H9 (cell line): ENCODE measurements around the gene AQP11. TPM values are rescaled to one million over a fixed set of nuclear protein-coding genes. Genes with fewer than 3 reads are reported as not detected.

ENCODE experiments used
- DNase-seq: peaks from one replicate; pipeline ENCODE4 v3.0.0-alpha.2; 2017
- H2AFZ ChIP-seq: one replicate; pipeline ENCODE4 v1.6.1; 2013; ENCODE audit warnings: mild to moderate bottlenecking, low read length, control low read depth, moderate library complexity
- H2AK5ac ChIP-seq: 2 replicates; pipeline ENCODE4 v1.6.1; 2013; ENCODE audit warnings: low read length, control low read depth, mixed read lengths; ENCODE audit not compliant: insufficient read length
- H2BK120ac ChIP-seq: one replicate; pipeline ENCODE4 v1.6.1; 2013; ENCODE audit warnings: low read depth, mild to moderate bottlenecking, low read length, control low read depth, inconsistent platforms; ENCODE audit not compliant: poor library complexity, severe bottlenecking
- H2BK12ac ChIP-seq: 2 replicates; pipeline ENCODE4 v1.6.1; 2013; ENCODE audit warnings: low read length, control low read depth, mixed read lengths, low read depth; ENCODE audit not compliant: insufficient read length
- H2BK15ac ChIP-seq: 2 replicates; pipeline ENCODE4 v1.6.1; 2013; ENCODE audit warnings: low read depth, low read length, control low read depth
- H2BK20ac ChIP-seq: one replicate; pipeline ENCODE4 v1.6.1; 2013; ENCODE audit warnings: low read depth, mild to moderate bottlenecking, low read length, control low read depth, inconsistent platforms; ENCODE audit not compliant: poor library complexity, severe bottlenecking
- H2BK5ac ChIP-seq: 2 replicates; pipeline ENCODE4 v1.6.1; 2013; ENCODE audit warnings: low read length, control low read depth, mixed read lengths; ENCODE audit not compliant: insufficient read length
- H3K14ac ChIP-seq: 2 replicates; pipeline ENCODE4 v1.6.1; 2013; ENCODE audit warnings: low read length, control low read depth; ENCODE audit not compliant: insufficient read depth
- H3K18ac ChIP-seq: 2 replicates; pipeline ENCODE4 v1.6.1; 2013; ENCODE audit warnings: low read depth, mild to moderate bottlenecking, mixed read lengths, low read length, control low read depth; ENCODE audit not compliant: insufficient read length
- H3K23ac ChIP-seq: 2 replicates; pipeline ENCODE4 v1.6.1; 2013; ENCODE audit warnings: low read length, control low read depth, mixed read lengths, low read depth; ENCODE audit not compliant: insufficient read length
- H3K23me2 ChIP-seq: 2 replicates; pipeline ENCODE4 v1.6.1; 2013; ENCODE audit warnings: low read depth, mild to moderate bottlenecking, mixed read lengths, low read length, control low read depth; ENCODE audit not compliant: insufficient read length, poor library complexity, severe bottlenecking
- H3K27ac ChIP-seq: 2 replicates; pipeline ENCODE4 v1.5.1; 2013; ENCODE audit warnings: low read length, control low read depth, mixed read lengths, low read depth; ENCODE audit not compliant: insufficient read length
- H3K27me3 ChIP-seq: 2 replicates; pipeline ENCODE4 v1.6.1; 2013; ENCODE audit warnings: low read length, control low read depth, inconsistent platforms; ENCODE audit not compliant: insufficient read depth
- H3K4ac ChIP-seq: 2 replicates; pipeline ENCODE4 v1.6.1; 2013; ENCODE audit warnings: low read depth, mild to moderate bottlenecking, control low read depth, inconsistent platforms, low read length, moderate library complexity
- H3K4me1 ChIP-seq: 2 replicates; pipeline ENCODE4 v1.6.1; 2013; ENCODE audit warnings: low read length, control low read depth, inconsistent platforms; ENCODE audit not compliant: insufficient read depth
- H3K4me2 ChIP-seq: 2 replicates; pipeline ENCODE4 v1.6.1; 2013; ENCODE audit warnings: low read length, control low read depth, mixed read lengths; ENCODE audit not compliant: insufficient read length, insufficient read depth
- H3K56ac ChIP-seq: 2 replicates; pipeline ENCODE4 v1.6.1; 2013; ENCODE audit warnings: low read depth, mild to moderate bottlenecking, mixed read lengths, low read length, control low read depth; ENCODE audit not compliant: insufficient read length
- H3K79me1 ChIP-seq: 2 replicates; pipeline ENCODE4 v1.6.1; 2013; ENCODE audit warnings: low read depth, mild to moderate bottlenecking, moderate library complexity, low read length, control low read depth, inconsistent platforms; ENCODE audit not compliant: insufficient read depth, poor library complexity, severe bottlenecking
- H3K79me2 ChIP-seq: 2 replicates; pipeline ENCODE4 v1.6.1; 2013; ENCODE audit warnings: low read length, control low read depth, inconsistent platforms; ENCODE audit not compliant: insufficient read depth
- H3K9ac ChIP-seq: 2 replicates; pipeline ENCODE4 v1.6.1; 2013; ENCODE audit warnings: low read length, control low read depth, mixed read lengths; ENCODE audit not compliant: insufficient read length; ENCODE audit errors: extremely low read depth
- H3K9me3 ChIP-seq: one replicate; pipeline ENCODE4 v1.6.1; 2013; ENCODE audit warnings: low read depth, low read length, inconsistent platforms; ENCODE audit not compliant: control insufficient read depth
- H3T11ph ChIP-seq: one replicate; pipeline ENCODE4 v1.6.1; 2013; ENCODE audit warnings: mild to moderate bottlenecking, low read length, control low read depth, inconsistent platforms
- H4K20me1 ChIP-seq: one replicate; pipeline ENCODE4 v1.6.1; 2013; ENCODE audit not compliant: control insufficient read depth, insufficient read length, insufficient read depth
- H4K5ac ChIP-seq: 2 replicates; pipeline ENCODE4 v1.6.1; 2013; ENCODE audit warnings: low read depth, mild to moderate bottlenecking, mixed read lengths, low read length, control low read depth; ENCODE audit not compliant: insufficient read length
- H4K8ac ChIP-seq: replicated peaks from 2 replicates; pipeline ENCODE4 v1.6.1; 2013; ENCODE audit warnings: low read length, control low read depth, mixed read lengths, low read depth; ENCODE audit not compliant: insufficient read length
- H4K91ac ChIP-seq: 2 replicates; pipeline ENCODE4 v1.6.1; 2013; ENCODE audit warnings: low read depth, mild to moderate bottlenecking, moderate library complexity, mixed read lengths, low read length, control low read depth; ENCODE audit not compliant: insufficient read length
- H3K27ac Mint-ChIP-seq, 3 experiments: 2 replicates in 2 of 3; 3 replicates in 1 of 3; pipeline ENCODE4 v1.8.0; 2020 to 2021; ENCODE audit warnings: mixed read lengths in 3 of 3, mild to moderate bottlenecking in 1 of 3, moderate library complexity in 1 of 3
- H3K27me3 Mint-ChIP-seq: 2 replicates; pipeline ENCODE4 v1.8.0; 2021; ENCODE audit warnings: low read depth, mild to moderate bottlenecking, moderate library complexity, mixed read lengths
- H3K36me3 Mint-ChIP-seq, 3 experiments: 2 replicates in 2 of 3; 3 replicates in 1 of 3; pipeline ENCODE4 v1.8.0; 2020 to 2021; ENCODE audit warnings: low read depth in 3 of 3, mixed read lengths in 3 of 3; ENCODE audit not compliant: insufficient read depth in 1 of 3
- H3K4me1 Mint-ChIP-seq, 2 experiments: 2 replicates each; pipeline ENCODE4 v1.8.0; 2020; ENCODE audit warnings: mixed read lengths in 2 of 2
- H3K4me3 Mint-ChIP-seq, 2 experiments: 2 replicates in 1 of 2; 3 replicates in 1 of 2; pipeline ENCODE4 v1.8.0; 2020 to 2021; ENCODE audit warnings: mild to moderate bottlenecking in 2 of 2, mixed read lengths in 2 of 2, moderate library complexity in 1 of 2
- H3K9me3 Mint-ChIP-seq, 2 experiments: 2 replicates in 1 of 2; 3 replicates in 1 of 2; pipeline ENCODE4 v1.8.0; 2020; ENCODE audit warnings: mild to moderate bottlenecking in 2 of 2, mixed read lengths in 2 of 2, moderate library complexity in 1 of 2
- CTCF ChIP-seq: fragments of 200-600 bp; sonication (generic); conservative IDR thresholded peaks from 3 replicates; pipeline ENCODE4 v1.8.0; 2021; ENCODE audit warnings: antibody characterized with exemption, mild to moderate bottlenecking
- WGBS: extraction: QIAGEN DNeasy Blood & Tissue Kit; methylation state at CpG from one replicate; pipeline ENCODE4 v1.1.7; 2013; ENCODE audit warnings: missing lambda C conversion rate, low lambda C conversion rate, mixed read lengths; ENCODE audit not compliant: insufficient read length; ENCODE audit errors: extremely low coverage; 5-methylcytosine and 5-hydroxymethylcytosine counted together
- total RNA-seq: library from RNA; stranded (reverse); gene quantifications from 2 replicates; pipeline ENCODE4 v1.2.1, GENCODE V29; 2021

AQP11 gene
- total RNA-seq, 1 experiment from 2014 or later, result 1.1 TPM

GRCh38 chr11:77644887-77645286 is 55.1 kb downstream of the AQP11 start:
- H4K91ac ChIP-seq, result no peak overlapping the region
- no peak overlapping the region for H2BK15ac ChIP-seq
- no peak overlapping the region for H2AK5ac ChIP-seq
- H3K79me2 ChIP-seq, result no peaks in the 10 kb centered on the region
- Mint-ChIP-seq H3K9me3 (no peaks in the 10 kb centered on the region; a peak in 2 of 5 replicates), H3K4me1 (peaks cover 6 to 11% of the 10 kb centered on the region in 2 experiments), H3K27me3 (no peaks in the 10 kb centered on the region; the same call in 1 of the 2 replicates), H3K4me3 (no peak overlapping the region), H3K36me3 (no peaks in the 10 kb centered on the region), H3K27ac (no peak overlapping the region; a peak in 1 of 7 replicates)
- H3K4me1 ChIP-seq, result no peaks in the 10 kb centered on the region
- H3K4ac ChIP-seq, result no peak overlapping the region
- no peak overlapping the region for H2BK120ac ChIP-seq
- H3K4me2 ChIP-seq, result no peak overlapping the region
- no peak overlapping the region for H3K18ac ChIP-seq
- H3K23me2 ChIP-seq, result no peaks in the 10 kb centered on the region
- H2BK5ac ChIP-seq, result no peak overlapping the region
- no peak overlapping the region for H4K8ac ChIP-seq
- no peak overlapping the region for H3K27ac ChIP-seq
- H3T11ph ChIP-seq, result no peak overlapping the region
- DNase-seq, result no peak
- no peak for TF ChIP-seq CTCF
- no peaks in the 10 kb centered on the region for H4K20me1 ChIP-seq
- H3K9ac ChIP-seq, result no peak overlapping the region
- WGBS, result no CpG with 5 or more reads among the region's 1 CpG
- H3K14ac ChIP-seq, result no peak overlapping the region
- no peaks in the 10 kb centered on the region for H3K9me3 ChIP-seq
- H3K79me1 ChIP-seq, result no peaks in the 10 kb centered on the region
- H2AFZ ChIP-seq, result no peak overlapping the region
- H3K27me3 ChIP-seq, result no peaks in the 10 kb centered on the region
- H3K56ac ChIP-seq, result no peak overlapping the region
- H3K23ac ChIP-seq, result no peak overlapping the region
- H4K5ac ChIP-seq, result no peak overlapping the region
- H2BK20ac ChIP-seq, result no peak overlapping the region
- H2BK12ac ChIP-seq, result no peak overlapping the region
